Upper lobe of right lung (tissue), 1 donor: ENCODE results near the gene ATP1A1. TPM values are rescaled to one million over a fixed set of nuclear protein-coding genes. Genes with fewer than 3 reads are reported as not detected.

ENCODE experiments used
- ATAC-seq: fragments of 200-7000 bp; cut with Tn5 transposase; one replicate; pipeline ENCODE4 v1.9.1; 2020; ENCODE audit warnings: mild to moderate bottlenecking, moderate library complexity
- DNase-seq: peaks from one replicate; pipeline ENCODE4 v3.0.0-alpha.2; 2020
- H3K27ac ChIP-seq: fragments of 200-600 bp; one replicate; pipeline ENCODE4 v1.8.0; 2022
- H3K27me3 ChIP-seq: fragments of 200-600 bp; one replicate; pipeline ENCODE4 v1.8.0; 2022; ENCODE audit warnings: mild to moderate bottlenecking
- H3K36me3 ChIP-seq: fragments of 200-600 bp; one replicate; pipeline ENCODE4 v1.8.0; 2022
- H3K4me1 ChIP-seq: fragments of 200-600 bp; one replicate; pipeline ENCODE4 v1.8.0; 2022
- H3K4me3 ChIP-seq: fragments of 200-600 bp; one replicate; pipeline ENCODE4 v1.8.0; 2022; ENCODE audit warnings: mild to moderate bottlenecking
- H3K9me3 ChIP-seq: fragments of 200-600 bp; one replicate; pipeline ENCODE4 v1.8.0; 2022
- intact Hi-C: fragments of 100-400 bp; cut with DNase I; formaldehyde crosslinking; loops from one replicate; pipeline ENCODE4 v1.11.0; 2022
- total RNA-seq: library from RNA; stranded (reverse); fragmentation: NEBNext Ultra II Directional; extraction: Animal tissue kit (Norgen Biotek cat#: 25700); gene quantifications from one replicate; pipeline ENCODE4 v1.2.1, GENCODE V29; 2021
- TF ChIP-seq, protein P1 (sequence below): fragments of 200-600 bp; IDR thresholded peaks from one replicate; pipeline ENCODE4 v1.8.0; 2022; ENCODE audit warnings: antibody characterized with exemption
- donor health status: DM: no; HTN: yes; CAD: no; lungs with severe emphysema.

ATP1A1 gene
- total RNA-seq, 1 donor from 2014 or later, result 628 TPM

DNA sequence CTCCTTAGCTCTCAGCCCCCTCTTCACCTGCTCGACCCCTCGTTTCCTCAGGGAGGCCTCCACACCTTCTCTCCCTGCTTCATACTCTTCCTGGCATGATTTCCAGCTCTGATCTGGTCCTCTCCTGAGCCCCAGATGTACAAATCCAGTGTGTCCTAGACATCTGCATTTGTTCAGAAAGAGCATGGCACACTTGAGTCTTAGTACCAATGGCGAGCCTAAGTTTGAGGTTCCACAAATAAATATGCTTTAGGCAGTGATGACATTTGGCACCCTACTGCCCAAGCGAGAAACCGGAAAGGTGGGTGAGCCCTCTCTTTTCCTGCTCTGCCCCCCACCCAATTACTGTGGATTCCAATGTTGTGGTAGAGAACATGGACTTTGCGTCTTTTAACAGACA, 34.0 kb downstream of the ATP1A1 start:
- ATAC-seq, result no peak
- Histone ChIP-seq H3K36me3 (peaks cover 66% of the 10 kb centered on the region), H3K4me1 (no peaks in the 10 kb centered on the region), H3K27me3 (no peaks in the 10 kb centered on the region), H3K4me3 (no peak overlapping the region), H3K27ac (no peak overlapping the region), H3K9me3 (no peaks in the 10 kb centered on the region)
- TF ChIP-seq, protein P1, sequence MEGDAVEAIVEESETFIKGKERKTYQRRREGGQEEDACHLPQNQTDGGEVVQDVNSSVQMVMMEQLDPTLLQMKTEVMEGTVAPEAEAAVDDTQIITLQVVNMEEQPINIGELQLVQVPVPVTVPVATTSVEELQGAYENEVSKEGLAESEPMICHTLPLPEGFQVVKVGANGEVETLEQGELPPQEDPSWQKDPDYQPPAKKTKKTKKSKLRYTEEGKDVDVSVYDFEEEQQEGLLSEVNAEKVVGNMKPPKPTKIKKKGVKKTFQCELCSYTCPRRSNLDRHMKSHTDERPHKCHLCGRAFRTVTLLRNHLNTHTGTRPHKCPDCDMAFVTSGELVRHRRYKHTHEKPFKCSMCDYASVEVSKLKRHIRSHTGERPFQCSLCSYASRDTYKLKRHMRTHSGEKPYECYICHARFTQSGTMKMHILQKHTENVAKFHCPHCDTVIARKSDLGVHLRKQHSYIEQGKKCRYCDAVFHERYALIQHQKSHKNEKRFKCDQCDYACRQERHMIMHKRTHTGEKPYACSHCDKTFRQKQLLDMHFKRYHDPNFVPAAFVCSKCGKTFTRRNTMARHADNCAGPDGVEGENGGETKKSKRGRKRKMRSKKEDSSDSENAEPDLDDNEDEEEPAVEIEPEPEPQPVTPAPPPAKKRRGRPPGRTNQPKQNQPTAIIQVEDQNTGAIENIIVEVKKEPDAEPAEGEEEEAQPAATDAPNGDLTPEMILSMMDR, result no peak
- intact Hi-C loops, result no loop called here
- DNase-seq, result no peak

DNA sequence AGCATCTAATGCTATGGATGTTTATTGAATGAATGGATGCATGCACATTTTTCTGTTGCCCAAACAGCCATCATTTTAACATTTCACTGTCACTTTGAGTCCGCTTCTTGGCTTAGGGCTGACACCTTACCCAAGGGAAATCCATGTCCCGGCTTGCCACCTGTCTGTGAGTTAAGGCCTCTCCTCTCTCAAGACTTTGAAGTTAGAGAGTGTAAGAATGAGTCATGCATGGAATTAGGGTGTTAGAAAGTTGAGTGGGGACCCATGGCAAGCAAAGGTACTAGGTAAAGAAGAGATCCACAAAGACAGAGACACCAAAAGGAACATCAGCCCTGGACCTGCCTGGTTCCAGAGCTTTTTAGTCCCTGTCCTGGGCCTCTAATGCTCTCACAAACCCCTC, 35.1 kb downstream of the ATP1A1 start:
- no peak for ATAC-seq

DNA sequence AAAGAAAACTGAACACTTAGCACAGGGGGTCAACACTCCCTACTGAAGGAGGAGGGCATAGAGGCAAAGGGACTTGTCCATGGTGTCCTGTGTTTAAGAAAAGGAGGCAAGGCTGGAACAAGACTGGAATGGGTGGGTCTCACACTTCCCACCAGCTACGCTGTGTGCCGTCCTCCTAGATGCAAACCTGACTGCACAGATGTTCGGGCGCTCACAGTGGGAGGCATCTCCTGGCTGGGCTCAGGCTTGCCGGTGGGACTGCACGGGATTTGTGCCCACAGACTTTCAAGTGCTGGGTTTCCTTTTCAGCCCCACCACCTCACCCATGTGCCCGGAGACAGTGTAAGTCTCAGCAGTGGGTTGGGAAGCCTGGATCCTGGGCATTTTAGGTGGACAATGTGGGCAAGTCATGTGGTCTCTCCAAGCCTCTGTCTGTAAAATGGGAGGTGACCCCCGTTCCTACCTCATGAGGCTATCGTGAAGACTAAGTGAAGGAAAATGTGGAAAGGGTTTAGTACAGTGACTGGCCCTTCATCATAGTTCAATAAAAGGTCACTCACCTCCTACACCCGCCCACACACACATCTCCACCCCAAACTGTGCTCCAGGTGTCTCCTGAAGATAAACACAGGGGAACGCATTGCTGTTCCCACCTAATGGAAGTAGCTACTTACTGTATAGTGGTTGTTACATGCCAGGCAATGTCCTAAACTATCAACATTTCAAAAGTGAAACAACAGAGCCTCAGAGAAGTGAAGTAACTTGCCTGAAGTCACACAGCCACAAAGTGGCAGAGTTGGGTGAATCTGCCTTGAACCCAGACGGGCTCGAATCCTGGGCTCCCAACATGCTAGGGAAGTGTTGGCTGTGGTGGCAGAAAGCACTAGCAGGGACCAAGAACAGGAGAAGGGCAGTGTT, 36.0 kb downstream of the ATP1A1 start:
- H3K4me1 ChIP-seq, result no peaks in the 10 kb centered on the region
- no peaks in the 10 kb centered on the region for H3K9me3 ChIP-seq
- H3K36me3 ChIP-seq, result peaks cover 46% of the 10 kb centered on the region
- intact Hi-C loops, result no loop called here
- TF ChIP-seq, protein P1, result no peak
- no peak overlapping the region for H3K27ac ChIP-seq
- H3K27me3 ChIP-seq, result no peaks in the 10 kb centered on the region
- DNase-seq (no peak), ATAC-seq (no peak)
- H3K4me3 ChIP-seq, result no peak overlapping the region

More for the DNA sequence above, 35.1 kb downstream of the ATP1A1 start:
- peaks cover 55% of the 10 kb centered on the region for H3K36me3 ChIP-seq
- no peak for DNase-seq
- H3K27me3 ChIP-seq, result no peaks in the 10 kb centered on the region
- H3K9me3 ChIP-seq, result no peaks in the 10 kb centered on the region
- intact Hi-C loops, result no loop called here
- H3K27ac ChIP-seq, result no peak overlapping the region
- no peak overlapping the region for H3K4me3 ChIP-seq
- TF ChIP-seq, protein P1, result no peak
- H3K4me1 ChIP-seq, result no peaks in the 10 kb centered on the region

GRCh38 chr1:116409751-116410191, 36.7 kb downstream of the ATP1A1 start:
- H3K27me3 ChIP-seq, result no peaks in the 10 kb centered on the region
- H3K4me3 ChIP-seq, result no peak overlapping the region
- H3K9me3 ChIP-seq, result no peaks in the 10 kb centered on the region
- H3K4me1 ChIP-seq, result no peaks in the 10 kb centered on the region
- intact Hi-C loops, result no loop called here
- TF ChIP-seq, protein P1, result no peak
- DNase-seq (no peak), ATAC-seq (no peak)
- H3K27ac ChIP-seq, result no peak overlapping the region
- peaks cover 39% of the 10 kb centered on the region for H3K36me3 ChIP-seq

DNA sequence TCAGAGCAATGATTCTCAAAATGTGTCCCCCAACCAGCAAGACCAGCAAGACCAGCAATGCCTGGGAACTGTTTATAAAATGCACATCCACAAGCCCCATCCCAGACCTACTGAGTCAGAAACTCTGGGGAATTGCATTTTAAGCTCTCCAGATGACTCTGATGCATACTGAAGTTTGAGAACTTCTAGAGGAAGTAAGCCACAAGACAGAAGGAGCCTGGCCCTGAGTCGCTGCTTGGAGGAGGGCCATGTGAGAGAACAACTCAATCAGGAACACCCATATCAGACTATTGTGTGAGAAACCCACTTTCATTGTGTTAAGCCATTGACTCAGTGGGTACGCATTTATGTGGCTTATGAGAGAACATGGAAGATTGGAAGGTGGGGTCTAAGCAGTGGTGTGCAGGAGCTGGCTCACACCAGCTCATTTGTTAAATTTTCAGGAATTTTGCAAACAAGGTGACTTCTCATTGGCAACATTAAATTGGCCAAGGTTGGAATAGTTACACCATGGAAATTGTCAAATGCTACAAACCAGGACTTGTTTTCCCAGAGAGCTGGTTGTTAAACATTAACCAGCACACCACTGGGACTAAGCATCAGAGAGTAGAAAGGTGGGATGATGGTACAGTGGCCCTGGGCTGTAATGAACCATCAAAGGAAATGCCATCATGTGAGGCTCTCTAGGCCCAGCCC, 38.9 kb downstream of the ATP1A1 start:
- Histone ChIP-seq H3K4me3 (no peak overlapping the region), H3K27me3 (no peaks in the 10 kb centered on the region), H3K9me3 (no peaks in the 10 kb centered on the region), H3K27ac (no peak overlapping the region), H3K4me1 (peaks cover 3% of the 10 kb centered on the region), H3K36me3 (peaks cover 17% of the 10 kb centered on the region)
- ATAC-seq, result no peak
- DNase-seq, result no peak
- intact Hi-C loops, result no loop called here
- TF ChIP-seq, protein P1, result no peak
